NB4 (cell line): ENCODE measurements around the gene RHBDL3.

ENCODE experiments used
- MYC ChIP-seq: IDR thresholded peaks from 2 replicates; pipeline ENCODE4 v1.6.1; 2011; ENCODE audit warnings: low read depth, low read length
- POLR2A ChIP-seq: IDR thresholded peaks from 2 replicates; pipeline ENCODE4 v1.6.1; 2011; ENCODE audit warnings: mild to moderate bottlenecking; ENCODE audit not compliant: insufficient read length; ENCODE audit errors: extremely low read depth
- TF ChIP-seq, protein P1 (sequence below): IDR thresholded peaks from one replicate; pipeline ENCODE4 v1.5.1; 2012; ENCODE audit warnings: low read depth, low read length
- TF ChIP-seq, protein P2 (sequence below): IDR thresholded peaks from 2 replicates; pipeline ENCODE4 v1.6.1; 2011; ENCODE audit warnings: low read depth, low read length

DNA sequence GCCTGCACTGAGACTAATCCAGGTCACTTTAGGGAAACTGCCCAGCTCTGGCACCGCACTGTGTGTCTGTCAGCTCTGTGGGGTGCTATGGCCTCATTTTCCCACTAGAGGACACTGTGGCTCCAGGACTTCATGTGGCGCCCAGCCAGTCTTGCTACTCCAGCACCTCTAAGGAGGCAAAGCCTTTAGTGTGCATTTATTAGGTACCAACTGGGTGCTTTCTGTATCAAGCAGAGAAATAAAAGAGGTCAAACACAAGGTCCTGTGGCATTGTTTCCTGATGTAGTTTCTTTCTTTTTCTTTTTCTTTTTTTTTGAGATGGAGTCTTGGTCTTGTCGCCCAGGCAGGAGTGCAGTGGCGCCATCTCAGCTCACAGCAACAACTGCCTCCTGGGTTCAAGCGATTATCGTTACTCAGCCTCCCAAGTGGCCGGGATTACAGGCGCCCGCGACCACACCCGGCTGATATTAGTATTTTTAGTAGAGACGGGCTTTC is 12.5 kb upstream of the RHBDL3 start:
- TF ChIP-seq, protein P1, sequence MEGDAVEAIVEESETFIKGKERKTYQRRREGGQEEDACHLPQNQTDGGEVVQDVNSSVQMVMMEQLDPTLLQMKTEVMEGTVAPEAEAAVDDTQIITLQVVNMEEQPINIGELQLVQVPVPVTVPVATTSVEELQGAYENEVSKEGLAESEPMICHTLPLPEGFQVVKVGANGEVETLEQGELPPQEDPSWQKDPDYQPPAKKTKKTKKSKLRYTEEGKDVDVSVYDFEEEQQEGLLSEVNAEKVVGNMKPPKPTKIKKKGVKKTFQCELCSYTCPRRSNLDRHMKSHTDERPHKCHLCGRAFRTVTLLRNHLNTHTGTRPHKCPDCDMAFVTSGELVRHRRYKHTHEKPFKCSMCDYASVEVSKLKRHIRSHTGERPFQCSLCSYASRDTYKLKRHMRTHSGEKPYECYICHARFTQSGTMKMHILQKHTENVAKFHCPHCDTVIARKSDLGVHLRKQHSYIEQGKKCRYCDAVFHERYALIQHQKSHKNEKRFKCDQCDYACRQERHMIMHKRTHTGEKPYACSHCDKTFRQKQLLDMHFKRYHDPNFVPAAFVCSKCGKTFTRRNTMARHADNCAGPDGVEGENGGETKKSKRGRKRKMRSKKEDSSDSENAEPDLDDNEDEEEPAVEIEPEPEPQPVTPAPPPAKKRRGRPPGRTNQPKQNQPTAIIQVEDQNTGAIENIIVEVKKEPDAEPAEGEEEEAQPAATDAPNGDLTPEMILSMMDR: peak; percentile 99
- no peak for TF ChIP-seq POLR2A
- TF ChIP-seq MYC: no peak
- TF ChIP-seq, protein P2, sequence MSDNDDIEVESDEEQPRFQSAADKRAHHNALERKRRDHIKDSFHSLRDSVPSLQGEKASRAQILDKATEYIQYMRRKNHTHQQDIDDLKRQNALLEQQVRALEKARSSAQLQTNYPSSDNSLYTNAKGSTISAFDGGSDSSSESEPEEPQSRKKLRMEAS: no peak
